ENCODE measurements around the gene PRKCE. TPM values are rescaled to one million over a fixed set of nuclear protein-coding genes. Genes with fewer than 3 reads are reported as not detected.

Gene PRKCE
- total and polyA plus RNA-seq, 2 of the 8 experiments (the other 6 are each of a cell fraction or from before 2014, with no cell fraction given) = 0.54 to 2.1 TPM

DNA sequence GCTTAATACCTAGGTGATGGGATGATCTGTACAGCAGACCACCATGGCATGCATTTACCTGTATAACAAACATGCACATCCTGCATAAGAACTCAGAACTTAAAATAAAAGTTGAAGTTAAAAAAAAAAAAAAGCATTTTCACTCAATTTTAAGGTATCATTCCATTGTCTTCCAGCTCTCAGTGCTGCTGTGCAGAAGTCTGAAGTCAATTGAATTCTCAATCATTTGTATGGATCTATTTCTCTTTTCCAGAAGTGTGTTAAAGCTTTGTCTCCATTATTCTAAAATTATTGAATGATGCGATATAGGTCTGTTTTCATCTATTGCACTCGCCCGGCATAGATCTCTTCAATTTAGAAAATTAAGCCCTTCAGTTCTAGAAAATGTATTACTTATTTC lies 443.2 kb downstream of the PRKCE start:
- Histone ChIP-seq H3K56ac (replicated peaks; ENCODE audit: insufficient read length, low read depth, low read length) (no peak overlapping the region), H2BK15ac (ENCODE audit: low read length) (no peak overlapping the region), H3K9me3 (ENCODE audit: insufficient read depth in 2 of 2, low read depth in 1 of 2, low read length in 1 of 2) (no peaks in the 10 kb centered on the region), H3K23me2 (ENCODE audit: low read depth, low read length) (no peaks in the 10 kb centered on the region), H2BK20ac (ENCODE audit: low read length) (no peak overlapping the region), H4K91ac (replicated peaks; ENCODE audit: insufficient read length, low read length) (no peak overlapping the region), H2BK12ac (ENCODE audit: low read depth, low read length) (no peak overlapping the region), H3K4ac (replicated peaks; ENCODE audit: insufficient read length, low read depth, low read length) (no peak overlapping the region), H3K4me3 (ENCODE audit: extremely low read depth in 1 of 4, insufficient read depth in 2 of 4, low read depth in 3 of 4, low read length in 4 of 4) (no peak overlapping the region), H3K14ac (ENCODE audit: insufficient read length) (no peak overlapping the region), H3K9ac (replicated peaks in 1 of 4; ENCODE audit: extremely low read depth in 1 of 4, low read depth in 3 of 4, low read length in 3 of 4) (no peak overlapping the region), H2AK5ac (ENCODE audit: low read depth, low read length) (no peak overlapping the region), H4K20me1 (replicated peaks in 1 of 2; ENCODE audit: control insufficient read depth in 1 of 2, insufficient read depth in 2 of 2, low read length in 2 of 2) (no peaks in the 10 kb centered on the region), H3K27me3 (replicated peaks in 1 of 4; ENCODE audit: control insufficient read depth in 3 of 4, extremely low read depth in 1 of 4, insufficient read depth in 3 of 4, low read length in 3 of 4) (no peaks in the 10 kb centered on the region), H3K36me3 (ENCODE audit: control insufficient read depth in 2 of 4, insufficient read depth in 4 of 4, low read length in 3 of 4) (no peaks in the 10 kb centered on the region), H3K18ac (ENCODE audit: extremely low read depth, low read length) (no peak overlapping the region), H4K8ac (ENCODE audit: extremely low read depth, insufficient read depth, low read length) (no peak overlapping the region), H2AFZ (ENCODE audit: low read length) (no peak overlapping the region), H3K4me2 (ENCODE audit: insufficient read depth in 1 of 2, low read depth in 2 of 2, low read length in 2 of 2) (no peak overlapping the region), H4K5ac (ENCODE audit: insufficient read length, low read depth, low read length) (no peak overlapping the region), H2BK120ac (replicated peaks; ENCODE audit: low read depth, low read length) (no peak overlapping the region), H3K27ac (ENCODE audit: low read depth, low read length) (no peak overlapping the region), H3K23ac (ENCODE audit: insufficient read length) (no peak overlapping the region), H3K79me2 (ENCODE audit: control insufficient read depth in 1 of 2, insufficient read depth in 2 of 2, low read length in 2 of 2) (no peaks in the 10 kb centered on the region), H3K79me1 (ENCODE audit: low read depth, low read length) (no peaks in the 10 kb centered on the region), H3K4me1 (replicated peaks in 1 of 4; ENCODE audit: control insufficient read depth in 3 of 4, insufficient read depth in 4 of 4, low read length in 3 of 4) (peaks cover 0 to 5% (median 2%) of the 10 kb centered on the region in 4 experiments; a peak in 3 of 7 replicates), H2BK5ac (ENCODE audit: low read depth, low read length) (no peak overlapping the region)
- 80% methylated on average over 3 of the region's 3 CpGs; no CpG with 5 or more reads in 1 of the 2 experiments for WGBS, 2 experiments (ENCODE audit: extremely low coverage in 1 of 2, insufficient coverage in 1 of 2, insufficient read length in 1 of 2, insufficient replicate concordance in 2 of 2, low coverage in 1 of 2, low lambda C conversion rate in 2 of 2, missing lambda C conversion rate in 1 of 2)
- DNase-seq (ENCODE audit: low read depth in 1 of 2, low spot score in 2 of 2) (no peak), FAIRE-seq (no peak)
- TF ChIP-seq KDM1A (IDR thresholded peaks at IDR 0.05; ENCODE audit: borderline replicate concordance, low read length) = no peak
- TF ChIP-seq GTF2F1 (IDR thresholded peaks at IDR 0.05; ENCODE audit: borderline replicate concordance, low read depth, low read length) = no peak
- no peak for TF ChIP-seq YY1 (IDR thresholded peaks at IDR 0.05; ENCODE audit: low read depth, low read length)
- no peak for TF ChIP-seq CHD1 (IDR thresholded peaks at IDR 0.05; ENCODE audit: low read depth, low read length)
- no peak for TF ChIP-seq EZH2 (IDR thresholded peaks at IDR 0.05; ENCODE audit: low read depth, low read length, severe bottlenecking)
- TF ChIP-seq RAD21 (IDR thresholded peaks at IDR 0.05 in 1 of 2, conservative IDR thresholded peaks at IDR 0.05 in 1 of 2; ENCODE audit: low read depth in 2 of 2, low read length in 2 of 2) = no peak
- TF ChIP-seq SP4 (IDR thresholded peaks at IDR 0.05; ENCODE audit: low read length) = no peak
- no peak for TF ChIP-seq SIX5 (IDR thresholded peaks at IDR 0.05; ENCODE audit: low read depth, low read length)
- no peak for TF ChIP-seq BACH1 (IDR thresholded peaks at IDR 0.05; ENCODE audit: low read length)
- no peak for TF ChIP-seq ZNF274 (IDR thresholded peaks at IDR 0.05; ENCODE audit: borderline replicate concordance, extremely low read depth, low read length)
- no peak for TF ChIP-seq JUND (IDR thresholded peaks at IDR 0.05; ENCODE audit: low read length)
- no peak for TF ChIP-seq FOSL1 (IDR thresholded peaks at IDR 0.05; ENCODE audit: insufficient read depth, low read depth, low read length)
- ChIA-PET POLR2A (ENCODE audit: partially characterized antibody) (interaction anchor here (1.1 kb wide), 1 partner anchor 11 kb away, joined by 3 read pairs; no protein-coding TSS in a partner anchor), CTCF (ENCODE audit: partially characterized antibody) (no interaction called here)
